Measurements from ENCODE around the gene EOLA1.
"Not testable (repeated sequence)": the region's sequence is repeated elsewhere in the genome, so short reads cannot be mapped to it uniquely, and the experiment has no call there.

Gene EOLA1

DNA sequence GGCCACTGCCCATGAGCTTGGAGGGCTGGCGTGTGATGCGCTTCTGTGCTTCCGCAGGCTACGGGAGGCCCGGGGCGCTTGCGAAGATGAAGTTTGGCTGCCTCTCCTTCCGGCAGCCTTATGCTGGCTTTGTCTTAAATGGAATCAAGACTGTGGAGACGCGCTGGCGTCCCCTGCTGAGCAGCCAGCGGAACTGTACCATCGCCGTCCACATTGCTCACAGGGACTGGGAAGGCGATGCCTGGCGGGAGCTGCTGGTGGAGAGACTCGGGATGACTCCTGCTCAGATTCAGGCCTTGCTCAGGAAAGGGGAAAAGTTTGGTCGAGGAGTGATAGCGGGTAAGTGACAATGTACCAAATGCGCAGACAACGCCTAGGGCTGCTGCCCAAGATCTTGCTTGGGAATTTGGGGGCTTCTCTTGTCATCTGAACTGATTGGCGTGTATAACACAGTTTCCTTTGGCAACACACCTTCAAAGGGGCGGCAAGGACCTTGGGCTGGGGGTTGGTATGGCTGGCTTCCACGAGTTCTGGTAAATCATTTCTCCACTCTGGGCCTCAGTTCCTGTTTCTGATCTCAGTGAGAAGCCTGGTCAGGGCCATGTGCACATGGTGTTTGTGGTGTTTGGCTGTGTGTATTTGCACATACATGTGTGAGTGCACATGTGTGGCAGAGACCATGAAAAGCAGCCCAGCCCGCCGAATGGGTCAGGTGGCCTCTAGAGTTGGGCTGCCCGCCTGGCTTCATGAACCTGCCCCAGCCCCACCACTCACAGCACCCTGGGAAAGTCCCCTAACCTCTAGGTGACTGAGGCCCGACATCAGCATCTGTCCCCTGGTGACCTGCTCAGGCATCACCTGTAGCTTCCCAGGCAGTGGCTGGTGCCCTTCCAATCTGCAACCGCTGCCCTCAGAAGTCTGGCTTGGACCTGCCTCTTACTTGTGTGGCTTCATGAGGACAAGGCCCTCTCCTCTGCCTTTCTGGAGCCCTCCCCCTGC, 5.0 kb downstream of the EOLA1 start:
- not testable (repeated sequence) for DNase-seq (ENCODE audit: low spot score)

GRCh38 chrX:149546962-149547361, 6.2 kb downstream of the EOLA1 start:
- DNase-seq (ENCODE audit: low spot score) = not testable (repeated sequence)

DNA sequence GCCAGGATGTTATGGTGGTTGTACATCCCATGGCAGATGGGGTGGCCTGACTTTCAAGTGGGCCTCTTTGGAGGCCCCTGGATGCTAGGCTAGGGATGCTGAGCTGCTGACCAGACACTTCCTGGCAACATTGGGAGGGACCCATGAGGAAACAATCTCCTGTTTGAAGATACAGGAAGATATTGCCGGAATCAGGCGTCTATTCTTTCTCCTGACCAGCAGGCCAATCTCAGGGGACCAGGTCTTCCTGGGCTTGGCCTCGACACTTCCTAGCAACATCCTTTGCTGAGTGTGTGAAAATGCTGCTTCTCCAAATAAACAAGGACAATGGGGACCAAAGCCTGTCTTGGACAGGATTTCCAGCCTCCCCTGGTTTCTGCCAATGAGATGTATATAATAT, 7.0 kb downstream of the EOLA1 start:
- DNase-seq (ENCODE audit: low spot score) = not testable (repeated sequence)

DNA sequence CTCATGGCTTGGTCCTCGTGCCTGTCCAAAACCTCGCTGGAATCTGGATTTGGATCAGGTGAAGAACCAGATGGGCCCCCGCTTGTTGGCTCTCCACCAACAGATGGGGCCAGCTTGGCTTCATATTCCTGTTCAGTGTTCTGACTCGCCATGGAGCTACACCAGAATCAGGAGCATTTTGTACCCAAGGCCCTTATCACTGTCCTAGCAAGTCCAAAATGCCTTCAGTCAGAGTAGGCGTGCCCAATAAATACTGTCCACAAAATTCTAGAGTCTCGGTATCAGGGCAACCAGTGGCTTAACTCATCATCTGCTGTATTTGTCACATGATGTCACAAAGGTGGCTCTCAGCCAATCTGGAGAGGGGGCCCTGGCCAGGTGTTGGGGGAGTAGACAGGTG, 8.9 kb downstream of the EOLA1 start, which contains the start of gene HSFX3:
HSFX3 (minus strand) TSS at position 224 of the 400 bp plus-strand sequence; CDS start at position 152, 72 bp downstream.
- not testable (repeated sequence) for DNase-seq (ENCODE audit: low spot score)

- not testable (repeated sequence) for DNase-seq (ENCODE audit: low spot score)
Measured at GRCh38 chrX:149550454-149550853, 9.6 kb downstream of the EOLA1 start.

DNA sequence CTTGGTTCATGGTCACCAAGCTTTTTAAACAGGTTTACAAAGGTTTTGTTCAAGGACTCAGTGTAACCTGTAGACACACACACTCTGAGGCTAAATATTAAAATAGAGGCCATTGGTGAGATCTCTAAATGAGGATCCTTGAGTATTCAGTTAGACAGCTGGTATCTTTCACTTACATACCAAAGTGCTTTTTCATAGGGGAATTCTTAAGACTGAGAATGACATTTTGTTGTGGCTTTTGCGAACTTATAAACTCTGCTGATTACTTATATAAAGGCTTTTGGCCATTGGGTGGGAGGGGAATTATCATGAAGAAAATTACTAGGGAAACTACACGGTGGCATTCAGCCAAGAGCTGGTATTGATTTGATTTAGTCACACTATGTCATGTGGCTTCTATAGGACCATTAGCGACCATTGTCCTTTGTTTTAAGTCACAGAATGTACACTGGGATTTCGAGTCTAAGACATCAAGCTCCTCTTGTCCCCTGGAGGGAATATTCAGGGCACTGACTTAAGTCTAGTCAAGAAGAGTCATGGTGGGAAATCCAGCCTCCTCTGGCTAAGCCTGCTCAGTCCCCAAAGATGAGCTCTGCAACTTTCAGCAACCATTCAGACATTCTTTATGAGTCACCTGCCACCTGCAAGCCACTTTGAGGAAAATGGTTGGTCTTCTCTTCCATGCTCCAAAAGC, 10.6 kb downstream of the EOLA1 start:
- DNase-seq (ENCODE audit: low spot score) = not testable (repeated sequence)

- not testable (repeated sequence) for DNase-seq (ENCODE audit: low spot score)
Measured at GRCh38 chrX:149551939-149552248, 11.1 kb downstream of the EOLA1 start.

DNA sequence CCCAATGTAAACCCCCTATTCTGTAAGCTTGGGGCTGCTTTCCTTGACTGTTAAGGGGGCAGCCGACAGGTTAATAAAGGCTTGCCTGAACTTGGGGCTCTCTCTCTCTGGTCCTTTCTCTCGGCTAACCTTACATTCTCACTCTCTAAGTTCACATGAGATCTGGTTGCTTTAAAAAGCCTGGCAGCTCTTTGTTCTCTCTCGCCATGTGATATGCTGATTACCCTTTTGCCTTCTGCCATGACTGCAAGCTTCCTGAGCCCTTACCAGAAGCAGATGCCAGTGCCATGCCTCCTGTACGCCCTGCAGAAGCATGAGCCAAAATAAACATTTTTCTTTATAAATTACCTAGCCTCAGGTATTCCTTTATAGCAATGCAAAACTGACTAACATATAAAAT, 14.4 kb downstream of the EOLA1 start:
- not testable (repeated sequence) for DNase-seq (ENCODE audit: low spot score)

DNA sequence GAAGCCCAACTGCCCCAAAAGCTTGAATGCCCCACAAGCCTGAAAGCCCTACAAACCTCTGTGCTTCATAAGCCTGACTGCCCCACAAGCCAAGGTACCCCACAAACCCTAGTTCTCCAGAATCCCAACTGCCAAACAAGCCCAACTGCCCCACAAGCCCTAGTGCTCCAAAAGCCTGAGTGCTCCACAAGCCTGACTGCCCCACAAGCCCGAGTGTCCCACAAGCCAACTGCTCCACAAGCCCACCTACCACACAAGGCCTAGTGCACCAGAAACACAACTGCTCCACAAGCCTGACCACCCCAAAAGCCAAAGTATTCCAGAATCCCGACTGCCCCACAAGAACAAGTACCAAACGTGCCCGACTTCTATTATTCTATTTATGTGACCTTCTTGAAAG, 22.5 kb downstream of the EOLA1 start:
- DNase-seq (ENCODE audit: low spot score) = no peak

DNA sequence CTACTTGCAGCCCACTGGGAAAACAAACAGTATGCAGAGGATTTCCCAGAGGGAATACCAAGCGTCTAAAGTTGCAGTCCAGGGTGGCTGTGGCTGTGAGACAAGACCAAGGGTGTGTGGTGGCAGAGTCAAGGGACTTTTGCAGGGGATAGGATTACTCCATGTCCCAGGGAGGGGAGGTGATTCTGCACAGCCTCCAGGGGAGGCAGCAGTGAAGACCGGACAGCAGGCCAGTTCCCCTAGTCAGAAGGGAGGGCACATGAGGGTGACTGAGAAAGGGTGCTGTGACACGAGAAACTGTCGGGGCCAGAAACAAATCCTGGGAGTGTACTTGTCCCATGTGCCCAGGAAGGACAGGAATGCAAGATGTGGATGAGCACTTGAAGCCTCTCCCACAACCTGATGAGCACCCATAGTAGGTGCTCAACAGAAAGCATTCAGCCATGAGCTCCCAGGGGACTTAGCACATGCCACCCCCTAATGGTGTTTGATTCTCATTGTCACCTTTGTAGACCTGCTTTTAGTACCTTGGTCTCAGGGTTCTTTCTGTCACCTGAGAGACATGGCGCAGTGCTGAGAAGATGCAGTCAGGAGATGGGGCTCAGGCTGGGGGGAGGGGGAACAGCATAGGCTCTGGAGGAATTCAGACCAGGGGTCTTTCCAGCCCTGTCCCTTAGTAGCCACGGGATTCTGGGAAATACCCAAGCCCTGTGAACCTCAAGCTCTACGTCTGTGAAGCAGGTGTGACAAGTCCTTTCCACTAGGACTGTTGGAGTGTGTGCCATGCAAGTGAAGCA, 27.0 kb downstream of the EOLA1 start:
- no peak for DNase-seq (ENCODE audit: low spot score)

GRCh38 chrX:149568701-149569296, 28.0 kb downstream of the EOLA1 start:
- no peak for DNase-seq (ENCODE audit: low spot score)

- DNase-seq (ENCODE audit: low spot score) = no peak
Measured at GRCh38 chrX:149569770-149570169, 29.0 kb downstream of the EOLA1 start.

- no peak for DNase-seq (ENCODE audit: low spot score)
Measured at GRCh38 chrX:149570668-149571067, 29.9 kb downstream of the EOLA1 start.

DNA sequence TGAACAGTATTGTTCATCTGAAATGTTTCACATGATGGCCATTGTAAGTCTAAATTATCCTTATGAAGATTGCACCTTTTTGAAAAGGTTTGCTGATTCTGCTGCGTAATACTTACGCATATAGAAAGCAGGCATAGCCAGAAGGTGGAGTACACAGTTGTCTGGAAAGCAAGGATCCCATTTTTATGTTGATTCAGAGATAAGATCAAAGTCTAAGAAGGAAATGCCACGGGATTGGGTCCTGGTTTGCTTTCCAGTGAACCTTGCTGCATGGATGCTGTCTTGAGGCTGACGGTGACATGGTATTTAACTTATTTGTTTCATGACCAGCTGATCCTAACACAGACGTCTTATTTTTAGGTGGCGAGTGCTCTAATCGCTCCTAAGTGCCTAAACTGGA, 31.0 kb downstream of the EOLA1 start:
- no peak for DNase-seq (ENCODE audit: low spot score)

DNA sequence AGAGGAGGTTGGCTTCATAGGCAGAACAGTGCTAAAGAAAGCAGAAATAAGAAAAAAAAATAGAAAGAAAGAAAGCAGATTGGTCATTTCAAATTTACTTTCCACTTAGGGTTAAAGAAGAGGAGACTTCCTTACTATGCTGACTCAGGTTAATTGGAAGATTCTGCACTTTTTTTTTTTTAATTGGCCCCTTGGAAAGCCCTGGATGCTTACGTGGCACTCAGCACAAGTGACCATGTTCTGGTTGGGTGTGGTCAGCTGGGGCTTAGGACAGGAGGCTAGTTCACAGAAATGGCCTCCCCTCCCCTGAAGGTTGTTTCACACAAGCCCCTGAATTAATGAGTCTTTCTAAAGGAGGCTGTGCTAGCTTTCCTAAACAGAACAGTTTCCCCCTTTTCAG, 31.9 kb downstream of the EOLA1 start:
- DNase-seq (ENCODE audit: low spot score) = no peak

DNA sequence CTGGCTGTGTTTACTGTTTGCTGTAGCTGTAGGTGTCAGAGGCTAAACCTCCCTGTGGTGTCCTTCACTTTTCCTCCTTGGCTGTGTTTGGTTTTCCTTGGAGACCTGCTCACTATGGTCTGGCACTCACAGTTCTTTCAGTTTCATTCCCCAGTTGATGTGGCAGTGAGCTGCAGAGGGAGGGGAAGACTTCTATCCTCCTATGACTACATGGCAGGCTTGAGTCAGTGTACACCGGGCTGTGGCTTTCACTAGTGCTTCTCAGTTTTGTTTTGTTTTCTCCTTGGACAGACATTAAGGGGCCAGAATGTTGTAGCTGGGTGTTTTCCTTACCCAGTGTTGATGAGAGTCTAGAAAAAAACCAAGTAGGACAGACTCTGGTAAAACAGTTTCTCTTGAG, 32.6 kb downstream of the EOLA1 start:
- not testable (repeated sequence) for DNase-seq (ENCODE audit: low spot score)

- DNase-seq (ENCODE audit: low spot score) = not testable (repeated sequence)
Measured at GRCh38 chrX:149585631-149586030, 44.8 kb downstream of the EOLA1 start.

GRCh38 chrX:149587359-149587758, 46.5 kb downstream of the EOLA1 start, which contains the start of gene MAGEA9B:
Gene MAGEA9B, minus strand, starts transcription at chrX:149587459. Its CDS starts 4,280 bp downstream, at chrX:149583179.
- DNase-seq (ENCODE audit: low spot score) = not testable (repeated sequence)

DNA sequence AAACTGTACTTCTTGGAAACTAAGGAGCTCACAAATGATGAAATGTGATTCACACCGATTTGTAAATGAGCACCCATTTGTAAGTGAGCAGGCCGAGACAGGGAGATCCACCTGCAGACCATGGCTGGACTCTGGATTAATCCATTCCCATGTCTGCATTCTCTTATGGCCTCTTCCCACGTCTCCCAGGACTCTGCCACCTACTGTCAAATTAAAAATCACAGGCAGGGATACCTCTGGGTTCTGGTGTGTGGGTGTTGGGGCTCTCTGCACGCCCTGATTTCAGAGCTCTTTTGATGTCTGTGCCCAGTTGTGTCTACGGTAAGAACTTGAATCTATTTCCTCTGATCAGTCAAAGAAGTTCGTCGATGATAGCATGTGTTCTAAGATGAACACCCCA, 50.2 kb downstream of the EOLA1 start:
- not testable (repeated sequence) for DNase-seq (ENCODE audit: low spot score)

- DNase-seq (ENCODE audit: low spot score) = not testable (repeated sequence)
Measured at GRCh38 chrX:149595214-149595613, 54.4 kb downstream of the EOLA1 start, which contains the start of gene HSFX2. Gene HSFX2, minus strand, starts transcription at chrX:149595314. Its CDS starts 614 bp downstream, at chrX:149594700.

DNA sequence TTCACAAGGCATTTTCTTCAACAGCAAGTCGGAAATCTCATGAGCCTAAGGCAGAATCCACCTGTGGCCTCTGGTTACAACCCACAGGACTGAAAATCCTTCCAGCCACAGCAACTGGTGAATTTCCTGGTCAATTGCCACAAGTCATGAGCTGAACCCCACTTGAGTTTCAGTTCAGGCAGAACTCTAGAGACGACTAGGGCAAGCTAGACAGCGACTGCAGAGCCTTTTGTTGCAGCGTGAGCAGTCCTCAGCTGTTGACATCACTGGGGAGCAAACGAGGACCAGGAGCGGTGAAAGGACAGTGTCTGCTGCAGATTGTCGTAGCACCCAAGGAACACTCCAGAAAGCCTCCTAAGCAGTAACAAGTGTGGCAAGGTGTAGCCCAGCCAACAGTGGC, 55.1 kb downstream of the EOLA1 start:
- not testable (repeated sequence) for DNase-seq (ENCODE audit: low spot score)
